Trophoblast cell (in vitro differentiated cells and primary cell): ENCODE measurements around the gene OLIG3.

Experiments used
- DNase-seq, 2 donors: peaks; one replicate each; pipeline ENCODE4 v3.0.0-alpha.2; 2016
- H2AFZ ChIP-seq: 2 replicates; pipeline ENCODE4 v1.6.1; 2013; ENCODE audit warnings: low read length, moderate library complexity, mild to moderate bottlenecking; ENCODE audit not compliant: insufficient read depth, poor library complexity
- H2AK5ac ChIP-seq: 2 replicates; pipeline ENCODE4 v1.6.1; 2013; ENCODE audit warnings: mild to moderate bottlenecking, low read length
- H2BK120ac ChIP-seq: 2 replicates; pipeline ENCODE4 v1.6.1; 2013; ENCODE audit warnings: low read length, mild to moderate bottlenecking, moderate library complexity; ENCODE audit not compliant: insufficient read depth, poor library complexity
- H2BK12ac ChIP-seq: 2 replicates; pipeline ENCODE4 v1.6.1; 2013; ENCODE audit warnings: mild to moderate bottlenecking, low read length, moderate library complexity
- H2BK5ac ChIP-seq: 2 replicates; pipeline ENCODE4 v1.6.1; 2013; ENCODE audit warnings: low read length, low read depth, moderate library complexity, mild to moderate bottlenecking; ENCODE audit not compliant: poor library complexity
- H3K14ac ChIP-seq: 2 replicates; pipeline ENCODE4 v1.6.1; 2013; ENCODE audit warnings: mild to moderate bottlenecking, low read length
- H3K18ac ChIP-seq: 2 replicates; pipeline ENCODE4 v1.6.1; 2013; ENCODE audit warnings: mild to moderate bottlenecking, low read length
- H3K23ac ChIP-seq: 2 replicates; pipeline ENCODE4 v1.6.1; 2013; ENCODE audit warnings: low read length
- H3K27ac ChIP-seq: 2 replicates; pipeline ENCODE4 v1.5.1; 2013; ENCODE audit warnings: low read depth, mild to moderate bottlenecking, inconsistent platforms, low read length, moderate library complexity
- H3K27me3 ChIP-seq: 2 replicates; pipeline ENCODE4 v1.6.1; 2013; ENCODE audit warnings: inconsistent platforms, mild to moderate bottlenecking, low read length, moderate library complexity; ENCODE audit not compliant: insufficient read depth
- H3K36me3 ChIP-seq, 2 experiments: 1 replicate in 1 of 2; 2 replicates in 1 of 2; pipeline ENCODE4 v1.6.1; 2013; ENCODE audit warnings: low read length in 2 of 2, mild to moderate bottlenecking in 2 of 2, moderate library complexity in 1 of 2; ENCODE audit not compliant: insufficient read depth in 2 of 2, control insufficient read depth in 1 of 2
- H3K4ac ChIP-seq: 2 replicates; pipeline ENCODE4 v1.6.1; 2013; ENCODE audit warnings: low read depth, mild to moderate bottlenecking, low read length, moderate library complexity
- H3K4me1 ChIP-seq, 2 experiments: 1 replicate in 1 of 2; 2 replicates in 1 of 2; pipeline ENCODE4 v1.6.1; 2013; ENCODE audit warnings: low read length in 2 of 2, mild to moderate bottlenecking in 2 of 2, moderate library complexity in 1 of 2; ENCODE audit not compliant: insufficient read depth in 2 of 2, control insufficient read depth in 1 of 2
- H3K4me2 ChIP-seq: 2 replicates; pipeline ENCODE4 v1.6.1; 2013; ENCODE audit warnings: inconsistent platforms, mild to moderate bottlenecking, low read length, moderate library complexity
- H3K4me3 ChIP-seq: 2 replicates; pipeline ENCODE4 v1.5.1; 2013; ENCODE audit warnings: mild to moderate bottlenecking, low read depth, low read length, inconsistent platforms
- H3K79me1 ChIP-seq: one replicate; pipeline ENCODE4 v1.6.1; 2013; ENCODE audit warnings: low read length
- H3K79me2 ChIP-seq: 2 replicates; pipeline ENCODE4 v1.6.1; 2013; ENCODE audit warnings: low read length, mild to moderate bottlenecking; ENCODE audit not compliant: control insufficient read depth, insufficient read depth, poor library complexity
- H3K9ac ChIP-seq: 2 replicates; pipeline ENCODE4 v1.6.1; 2013; ENCODE audit warnings: mild to moderate bottlenecking, low read length
- H3K9me3 ChIP-seq: 2 replicates; pipeline ENCODE4 v1.6.1; 2013; ENCODE audit warnings: low read depth, mild to moderate bottlenecking, control low read depth, inconsistent platforms, low read length; ENCODE audit not compliant: insufficient read depth
- H4K12ac ChIP-seq: 2 replicates; pipeline ENCODE4 v1.6.1; 2013; ENCODE audit warnings: low read depth, mild to moderate bottlenecking, low read length, moderate library complexity
- H4K8ac ChIP-seq: 2 replicates; pipeline ENCODE4 v1.6.1; 2013; ENCODE audit warnings: low read depth, mild to moderate bottlenecking, low read length, moderate library complexity
- H4K91ac ChIP-seq: one replicate; pipeline ENCODE4 v1.6.1; 2013; ENCODE audit warnings: low read depth, mild to moderate bottlenecking, low read length, moderate library complexity
- WGBS: extraction: QIAGEN DNeasy Blood & Tissue Kit; methylation state at CpG from one replicate; pipeline ENCODE4 v1.1.7; 2013; ENCODE audit warnings: missing lambda C conversion rate; ENCODE audit not compliant: insufficient read length, insufficient coverage; ENCODE audit errors: extremely low coverage; 5-methylcytosine and 5-hydroxymethylcytosine counted together

OLIG3 gene

GRCh38 chr6:137475103-137475502, 19.1 kb downstream of the OLIG3 start:
- H3K4me3 ChIP-seq: no peak overlapping the region
- H3K9me3 ChIP-seq: no peaks in the 10 kb centered on the region
- H3K4me1 ChIP-seq: no peaks in the 10 kb centered on the region
- H2BK120ac ChIP-seq: no peak overlapping the region
- no peak overlapping the region for H4K8ac ChIP-seq
- no peak overlapping the region for H2AFZ ChIP-seq
- H3K9ac ChIP-seq: no peak overlapping the region
- H3K79me1 ChIP-seq: no peaks in the 10 kb centered on the region
- H2BK12ac ChIP-seq: no peak overlapping the region
- no peak overlapping the region for H3K27ac ChIP-seq
- H3K27me3 ChIP-seq: no peaks in the 10 kb centered on the region
- no peak overlapping the region for H3K23ac ChIP-seq
- H3K36me3 ChIP-seq: no peaks in the 10 kb centered on the region
- WGBS: no CpG with 5 or more reads among the region's 2 CpGs
- H3K79me2 ChIP-seq: no peaks in the 10 kb centered on the region
- H4K12ac ChIP-seq: no peak overlapping the region
- no peak overlapping the region for H2AK5ac ChIP-seq
- H3K14ac ChIP-seq: no peak overlapping the region
- no peak overlapping the region for H3K4me2 ChIP-seq
- no peak overlapping the region for H4K91ac ChIP-seq
- no peak overlapping the region for H3K4ac ChIP-seq
- H2BK5ac ChIP-seq: no peak overlapping the region
- peak in 1 of 2 donors; percentile 15 for DNase-seq
- H3K18ac ChIP-seq: no peak overlapping the region

- no peaks in the 10 kb centered on the region for H3K4me1 ChIP-seq
- H3K14ac ChIP-seq: no peak overlapping the region
- H3K79me1 ChIP-seq: no peaks in the 10 kb centered on the region
- H2BK120ac ChIP-seq: no peak overlapping the region
- H2BK5ac ChIP-seq: no peak overlapping the region
- no peaks in the 10 kb centered on the region for H3K27me3 ChIP-seq
- no peak overlapping the region for H3K9ac ChIP-seq
- no peak overlapping the region for H4K8ac ChIP-seq
- no peak overlapping the region for H3K18ac ChIP-seq
- no peaks in the 10 kb centered on the region for H3K36me3 ChIP-seq
- H4K91ac ChIP-seq: no peak overlapping the region
- no peak for DNase-seq
- no peak overlapping the region for H3K4me2 ChIP-seq
- H2BK12ac ChIP-seq: no peak overlapping the region
- no peak overlapping the region for H2AFZ ChIP-seq
- no peak overlapping the region for H4K12ac ChIP-seq
- no CpG with 5 or more reads among the region's 3 CpGs for WGBS
- no peaks in the 10 kb centered on the region for H3K9me3 ChIP-seq
- no peak overlapping the region for H2AK5ac ChIP-seq
- no peaks in the 10 kb centered on the region for H3K79me2 ChIP-seq
- no peak overlapping the region for H3K23ac ChIP-seq
- H3K4me3 ChIP-seq: no peak overlapping the region
- no peak overlapping the region for H3K4ac ChIP-seq
- no peak overlapping the region for H3K27ac ChIP-seq
Observed at GRCh38 chr6:137473598-137473997, 20.6 kb downstream of the OLIG3 start.

- H3K4me2 ChIP-seq: no peak overlapping the region
- no peak overlapping the region for H2AFZ ChIP-seq
- H3K23ac ChIP-seq: no peak overlapping the region
- H3K4me1 ChIP-seq: no peaks in the 10 kb centered on the region
- H2BK120ac ChIP-seq: no peak overlapping the region
- H3K27ac ChIP-seq: no peak overlapping the region
- no peaks in the 10 kb centered on the region for H3K27me3 ChIP-seq
- H2BK5ac ChIP-seq: no peak overlapping the region
- H3K36me3 ChIP-seq: no peaks in the 10 kb centered on the region
- H3K4me3 ChIP-seq: no peak overlapping the region
- H3K9me3 ChIP-seq: no peaks in the 10 kb centered on the region
- no peak for DNase-seq
- no peak overlapping the region for H3K9ac ChIP-seq
- no peak overlapping the region for H2BK12ac ChIP-seq
- no peak overlapping the region for H4K91ac ChIP-seq
- no peak overlapping the region for H4K8ac ChIP-seq
- H3K79me1 ChIP-seq: no peaks in the 10 kb centered on the region
- no peak overlapping the region for H3K18ac ChIP-seq
- no peak overlapping the region for H4K12ac ChIP-seq
- WGBS: no CpG with 5 or more reads among the region's 3 CpGs
- H3K79me2 ChIP-seq: no peaks in the 10 kb centered on the region
- H2AK5ac ChIP-seq: no peak overlapping the region
- no peak overlapping the region for H3K4ac ChIP-seq
- H3K14ac ChIP-seq: no peak overlapping the region
Observed at GRCh38 chr6:137472641-137473137, 21.5 kb downstream of the OLIG3 start.

GRCh38 chr6:137471986-137472385, 22.2 kb downstream of the OLIG3 start:
- Histone ChIP-seq H3K27ac (no peak overlapping the region), H2BK5ac (no peak overlapping the region), H2BK120ac (no peak overlapping the region), H3K79me1 (no peaks in the 10 kb centered on the region), H3K9me3 (no peaks in the 10 kb centered on the region), H3K23ac (no peak overlapping the region), H3K27me3 (no peaks in the 10 kb centered on the region), H3K4ac (no peak overlapping the region), H3K4me3 (no peak overlapping the region), H3K14ac (no peak overlapping the region), H3K9ac (no peak overlapping the region), H3K4me2 (no peak overlapping the region), H4K12ac (no peak overlapping the region), H3K4me1 (no peaks in the 10 kb centered on the region), H2AFZ (no peak overlapping the region), H4K8ac (no peak overlapping the region), H4K91ac (no peak overlapping the region), H2AK5ac (no peak overlapping the region), H2BK12ac (no peak overlapping the region), H3K36me3 (no peaks in the 10 kb centered on the region), H3K79me2 (no peaks in the 10 kb centered on the region), H3K18ac (no peak overlapping the region)
- WGBS: no CpG with 5 or more reads among the region's 2 CpGs
- no peak for DNase-seq
